HG03280 (cell line): Measurements from ENCODE around the gene TCAP.

Experiments used
- ATAC-seq: cut with Tn5 transposase; IDR thresholded peaks from one replicate; pipeline ENCODE4 v1.9.1; 2021; ENCODE audit warnings: mild to moderate bottlenecking, moderate library complexity; ENCODE audit not compliant: unreplicated experiment

TCAP gene

GRCh38 chr17:39648616-39649366, 16.4 kb upstream of the TCAP start:
- ATAC-seq, result no peak

GRCh38 chr17:39650121-39650579, 15.0 kb upstream of the TCAP start:
- no peak for ATAC-seq

- no peak for ATAC-seq
Observed at GRCh38 chr17:39651923-39652586, 13.1 kb upstream of the TCAP start.

GRCh38 chr17:39652587-39653315, 12.4 kb upstream of the TCAP start:
- ATAC-seq, result no peak

GRCh38 chr17:39653316-39653661, 11.9 kb upstream of the TCAP start:
- ATAC-seq, result no peak

GRCh38 chr17:39653662-39654331, 11.4 kb upstream of the TCAP start:
- no peak for ATAC-seq

GRCh38 chr17:39655105-39655504, 10.0 kb upstream of the TCAP start:
- no peak for ATAC-seq

GRCh38 chr17:39658346-39658745, 6.8 kb upstream of the TCAP start:
- no peak for ATAC-seq

GRCh38 chr17:39658760-39659159, 6.4 kb upstream of the TCAP start:
- no peak for ATAC-seq

- no peak for ATAC-seq
Observed at GRCh38 chr17:39659279-39660010, 5.7 kb upstream of the TCAP start.

GRCh38 chr17:39660011-39660360, 5.2 kb upstream of the TCAP start:
- no peak for ATAC-seq

GRCh38 chr17:39660397-39661385, 4.5 kb upstream of the TCAP start:
- ATAC-seq, result no peak

GRCh38 chr17:39661744-39662541, 3.2 kb upstream of the TCAP start:
- no peak for ATAC-seq

- no peak for ATAC-seq
Observed at GRCh38 chr17:39662551-39663339, 2.4 kb upstream of the TCAP start.

- no peak for ATAC-seq
Observed at GRCh38 chr17:39663340-39663687, 1.8 kb upstream of the TCAP start.

GRCh38 chr17:39663688-39664580, 1.2 kb upstream of the TCAP start:
- ATAC-seq, result no peak

- no peak for ATAC-seq
Observed at GRCh38 chr17:39665642-39666224, 584 bp downstream of the TCAP start.
